A549 (cell line): ENCODE measurements around the gene BRPF3.

Source experiments
- CHD2 ChIP-seq: fragments of 150-350 bp; IDR thresholded peaks from 2 replicates; pipeline ENCODE4 v1.6.1; 2014; ENCODE audit warnings: low read length; ENCODE audit not compliant: partially characterized antibody
- CTCF ChIP-seq: fragments of >200 bp; sonication (Bioruptor Twin); formaldehyde crosslinking; IDR thresholded peaks from 3 replicates; pipeline ENCODE4 v1.5.1; 2016
- RAD21 ChIP-seq, 2 experiments: fragments of >200 bp in 1 of 2; sonication (Bioruptor Twin) in 1 of 2; formaldehyde crosslinking in 1 of 2; IDR thresholded peaks in 1 of 2; conservative IDR thresholded peaks in 1 of 2; 2 replicates in 1 of 2; 3 replicates in 1 of 2; pipeline ENCODE4 v1.6.1; 2012 to 2018; ENCODE audit warnings: inconsistent platforms in 1 of 2

DNA sequence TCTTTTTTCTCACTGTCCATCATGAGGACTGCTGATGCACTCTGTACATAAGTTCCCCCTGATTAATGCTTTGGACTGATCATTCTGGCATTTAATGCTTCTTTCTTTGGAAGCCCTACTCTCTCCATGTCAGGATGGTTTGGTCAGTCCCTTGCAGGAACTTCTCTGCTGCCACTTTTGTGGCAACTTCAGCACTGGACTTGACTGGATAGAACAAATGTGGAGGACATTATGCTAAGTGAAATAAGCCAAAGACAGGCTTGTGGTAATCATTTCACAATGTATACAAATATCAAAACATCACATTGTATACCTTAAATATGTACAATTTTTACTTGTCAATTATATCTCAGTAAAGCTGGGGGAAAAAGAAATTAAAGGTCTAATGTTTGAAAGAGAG, 12.2 kb upstream of the BRPF3 start:
- TF ChIP-seq CTCF (no peak), CHD2 (no peak), RAD21 (conservative IDR thresholded peaks at IDR 0.05 in 1 of 2, IDR thresholded peaks at IDR 0.05 in 1 of 2) (no peak)
